Vagina (tissue), 2 donors: ENCODE measurements around the gene HSPB6. TPM values are rescaled to one million over a fixed set of nuclear protein-coding genes. Genes with fewer than 3 reads are reported as not detected.

Experiments used
- DNase-seq, 2 donors: peaks; one replicate each; pipeline ENCODE4 v3.0.0-alpha.2; 2017; ENCODE audit errors: extremely low spot score in 2 of 2
- H3K27ac ChIP-seq: fragments of 200-600 bp; sonication (generic); one replicate; pipeline ENCODE4 v1.5.1; 2019
- H3K27me3 ChIP-seq: fragments of 200-600 bp; sonication (generic); one replicate; pipeline ENCODE4 v1.5.1; 2019
- H3K36me3 ChIP-seq, 2 donors: fragments of 200-600 bp; sonication (generic); one replicate each; pipeline ENCODE4 v1.5.1; 2017 to 2019
- H3K4me1 ChIP-seq: fragments of 200-600 bp; sonication (generic); one replicate; pipeline ENCODE4 v1.5.1; 2019
- H3K4me3 ChIP-seq, 2 donors: fragments of 200-600 bp; sonication (generic); 1 replicate in 1 of 2; 2 replicates in 1 of 2; pipeline ENCODE4 v1.5.1; 2016 to 2019
- H3K9me3 ChIP-seq: fragments of 200-600 bp; sonication (generic); one replicate; pipeline ENCODE4 v1.5.1; 2019
- CTCF ChIP-seq, 3 experiments: fragments of 450-650 bp in 2 of 3; fragments of 200-600 bp in 1 of 3; sonication (generic) in 1 of 3; IDR thresholded peaks; one replicate each; pipeline ENCODE4 v1.5.1; 2017 to 2019; ENCODE audit warnings: antibody characterized with exemption in 3 of 3, mild to moderate bottlenecking in 2 of 3, moderate library complexity in 2 of 3
- POLR2A ChIP-seq, 2 donors: fragments of 450-650 bp; IDR thresholded peaks; one replicate each; pipeline ENCODE4 v1.6.1; 2017; ENCODE audit warnings: antibody characterized with exemption in 2 of 2, mild to moderate bottlenecking in 2 of 2, moderate library complexity in 2 of 2
- POLR2AphosphoS5 ChIP-seq, 2 donors: sonication (generic); formaldehyde crosslinking; IDR thresholded peaks; one replicate each; pipeline ENCODE4 v1.9.0; 2017; ENCODE audit warnings: antibody characterized with exemption in 2 of 2, mild to moderate bottlenecking in 2 of 2, low read depth in 1 of 2; ENCODE audit not compliant: insufficient read depth in 1 of 2
- intact Hi-C: fragments of 100-400 bp; cut with DNase I; formaldehyde crosslinking; loops from one replicate; pipeline ENCODE4 v1.15.1; 2023
- total RNA-seq: library from RNA; depleted of rRNA; stranded (reverse); fragments of >200 nt; gene quantifications from one replicate; pipeline ENCODE4 v1.2.3, GENCODE V29; 2016

The HSPB6 gene
- total RNA-seq, 1 donor from 2014 or later, result 238 TPM

DNA sequence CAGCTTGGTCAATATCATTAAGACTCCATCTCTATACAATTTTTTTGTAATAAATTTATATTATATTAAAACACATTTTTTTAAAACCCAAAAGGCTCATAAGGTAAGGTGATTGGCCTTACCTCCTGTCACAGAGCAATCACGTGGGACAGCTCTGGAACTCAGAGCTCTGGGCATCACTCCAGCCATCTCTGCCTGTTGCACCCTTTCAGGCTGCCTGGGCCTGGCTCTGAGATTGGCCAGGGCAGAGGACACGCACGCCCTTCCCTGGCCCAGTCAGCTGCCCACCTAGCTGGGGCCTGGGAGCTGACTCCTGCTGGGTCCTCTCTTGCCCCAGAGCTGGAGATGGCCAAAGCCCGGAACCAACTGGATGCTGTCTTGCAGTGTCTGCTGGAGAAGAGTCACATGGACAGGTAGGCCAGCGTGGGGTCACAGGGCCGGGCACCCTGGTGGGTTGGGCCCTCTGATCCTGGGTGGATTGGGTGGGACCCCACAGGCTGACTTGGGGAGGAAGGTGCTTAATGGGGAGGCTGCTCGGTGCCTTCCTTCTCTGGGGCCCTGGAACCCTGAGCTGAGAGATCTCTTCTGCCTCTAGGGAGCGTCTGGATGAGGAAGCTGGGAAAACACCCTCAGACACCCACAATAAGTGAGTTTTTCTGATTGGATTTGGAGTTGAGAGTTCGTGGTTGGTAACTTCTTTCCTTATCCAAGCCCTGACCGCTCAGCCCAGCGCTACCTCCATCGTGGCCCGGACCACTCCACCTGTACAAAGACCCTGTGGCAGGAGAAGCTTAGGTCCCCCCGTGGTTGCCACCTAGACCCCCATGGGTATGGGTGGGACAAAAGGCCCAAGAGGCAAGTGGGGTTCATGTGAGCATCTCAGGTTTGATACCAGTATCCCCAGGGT lies 4.7 kb downstream of the HSPB6 start:
- Histone ChIP-seq H3K27me3 (no peaks in the 10 kb centered on the region), H3K36me3 (peaks cover 0 to 26% of the 10 kb centered on the region in 2 donors), H3K4me3 (no peak overlapping the region), H3K27ac (no peak overlapping the region), H3K4me1 (peaks cover 50% of the 10 kb centered on the region), H3K9me3 (no peaks in the 10 kb centered on the region)
- DNase-seq, result no peak
- no peak for TF ChIP-seq POLR2A (IDR thresholded peaks at IDR 0.05)
- no peak for TF ChIP-seq POLR2AphosphoS5 (IDR thresholded peaks at IDR 0.05; ENCODE audit: insufficient read depth in 1 of 2, low read depth in 1 of 2)
- TF ChIP-seq CTCF (IDR thresholded peaks at IDR 0.05), result no peak
- intact Hi-C loops, result no loop called here

GRCh38 chr19:35750167-35750566 lies 6.7 kb downstream of the HSPB6 start:
- intact Hi-C loops, result no loop called here
- peaks cover 45% of the 10 kb centered on the region for H3K4me1 ChIP-seq
- DNase-seq, result no peak
- H3K9me3 ChIP-seq, result no peaks in the 10 kb centered on the region
- no peak overlapping the region for H3K27ac ChIP-seq
- peaks cover 0 to 26% of the 10 kb centered on the region in 2 donors for H3K36me3 ChIP-seq
- H3K4me3 ChIP-seq, result no peak overlapping the region
- H3K27me3 ChIP-seq, result no peaks in the 10 kb centered on the region
- TF ChIP-seq POLR2A (IDR thresholded peaks at IDR 0.05), result no peak
- TF ChIP-seq CTCF (IDR thresholded peaks at IDR 0.05), result no peak
- no peak for TF ChIP-seq POLR2AphosphoS5 (IDR thresholded peaks at IDR 0.05; ENCODE audit: insufficient read depth in 1 of 2, low read depth in 1 of 2)

- TF ChIP-seq POLR2A (IDR thresholded peaks at IDR 0.05), result peak; percentile 71 to 90
- TF ChIP-seq CTCF (IDR thresholded peaks at IDR 0.05), result peak in 2 of 3 experiments; percentile 10 to 12
- peak; percentile 99 to 100 for TF ChIP-seq POLR2AphosphoS5 (IDR thresholded peaks at IDR 0.05; ENCODE audit: insufficient read depth in 1 of 2, low read depth in 1 of 2)
- intact Hi-C loops, result no loop called here
- Histone ChIP-seq H3K4me1 (peaks cover 45% of the 10 kb centered on the region), H3K4me3 (peak within 1 kb of the TSS; percentile 67 to 95), H3K9me3 (no peaks in the 10 kb centered on the region), H3K27ac (peak within 1 kb of the TSS; percentile 55), H3K27me3 (no peaks in the 10 kb centered on the region), H3K36me3 (peaks cover 0 to 15% of the 10 kb centered on the region in 2 donors)
- peak; percentile 100 for DNase-seq
These were observed 8.5 kb downstream of the HSPB6 start, which contains the start of gene LIN37 for GRCh38 chr19:35748106-35749020. TSS of gene LIN37 (plus strand) at chr19:35748576. CDS start at chr19:35748725, 149 bp downstream.

DNA sequence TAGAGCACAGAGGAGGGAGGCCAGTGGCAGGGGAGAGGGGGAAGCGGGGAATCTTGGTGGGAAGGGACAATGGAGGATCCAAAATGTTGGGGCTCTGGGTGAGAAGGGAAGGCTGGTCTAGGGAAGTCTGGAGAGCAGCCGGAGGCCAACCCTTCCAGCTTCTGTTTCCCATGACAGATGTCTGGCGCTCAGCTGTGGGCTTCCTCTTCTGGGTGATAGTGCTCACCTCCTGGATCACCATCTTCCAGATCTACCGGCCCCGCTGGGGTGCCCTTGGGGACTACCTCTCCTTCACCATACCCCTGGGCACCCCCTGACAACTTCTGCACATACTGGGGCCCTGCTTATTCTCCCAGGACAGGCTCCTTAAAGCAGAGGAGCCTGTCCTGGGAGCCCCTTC lies 10.3 kb downstream of the HSPB6 start:
- Histone ChIP-seq H3K4me3 (peak overlapping the region; percentile 90 to 93), H3K9me3 (no peaks in the 10 kb centered on the region), H3K27me3 (no peaks in the 10 kb centered on the region), H3K27ac (no peak overlapping the region), H3K4me1 (peaks cover 45% of the 10 kb centered on the region), H3K36me3 (no peaks in the 10 kb centered on the region)
- no peak for DNase-seq
- intact Hi-C loops, result no loop called here
- TF ChIP-seq POLR2AphosphoS5 (IDR thresholded peaks at IDR 0.05; ENCODE audit: insufficient read depth in 1 of 2, low read depth in 1 of 2) (no peak), CTCF (IDR thresholded peaks at IDR 0.05) (no peak), POLR2A (IDR thresholded peaks at IDR 0.05) (no peak)
